DND-41 (cell line): ENCODE data around the gene YARS2.

Experiments
- ATAC-seq: fragments of 200-7000 bp; cut with Tn5 transposase; 3 replicates; pipeline ENCODE4 v1.9.1; 2021; ENCODE audit warnings: low read depth; ENCODE audit not compliant: insufficient read depth
- DNase-seq: peaks from one replicate; pipeline ENCODE4 v3.0.0-alpha.2; 2020
- H2AFZ ChIP-seq: 2 replicates; pipeline ENCODE4 v1.6.0; 2012; ENCODE audit warnings: low read depth, low read length
- H3K27ac ChIP-seq: 2 replicates; pipeline ENCODE4 v1.5.1; 2012; ENCODE audit warnings: low read length, inconsistent platforms
- H3K27me3 ChIP-seq: fragments of 200-600 bp; sonication (generic); 2 replicates; pipeline ENCODE4 v1.6.0; 2012; ENCODE audit warnings: low read length, mild to moderate bottlenecking, inconsistent platforms; ENCODE audit not compliant: insufficient read depth, poor library complexity
- H3K36me3 ChIP-seq: 2 replicates; pipeline ENCODE4 v1.5.1; 2012; ENCODE audit warnings: low read length, inconsistent platforms; ENCODE audit not compliant: insufficient read depth
- H3K4me1 ChIP-seq: 2 replicates; pipeline ENCODE4 v1.5.1; 2012; ENCODE audit warnings: mild to moderate bottlenecking, low read length; ENCODE audit not compliant: insufficient read depth
- H3K4me2 ChIP-seq: 2 replicates; pipeline ENCODE4 v1.6.0; 2012; ENCODE audit warnings: mild to moderate bottlenecking, moderate library complexity, low read length, inconsistent platforms; ENCODE audit not compliant: insufficient read depth
- H3K4me3 ChIP-seq, 2 experiments: fragments of 200-600 bp in 1 of 2; shearing (Covaris generic) in 1 of 2; 2 replicates each; pipeline ENCODE4 v1.5.1; 2012 to 2016; ENCODE audit warnings: inconsistent platforms in 2 of 2, low read length in 2 of 2, mild to moderate bottlenecking in 2 of 2, low read depth in 1 of 2, moderate library complexity in 1 of 2
- H3K79me2 ChIP-seq: 2 replicates; pipeline ENCODE4 v1.6.0; 2012; ENCODE audit warnings: low read length, inconsistent platforms; ENCODE audit not compliant: insufficient read depth
- H3K9ac ChIP-seq: 2 replicates; pipeline ENCODE4 v1.6.0; 2012; ENCODE audit warnings: low read depth, mild to moderate bottlenecking, inconsistent platforms, low read length, moderate library complexity
- H3K9me3 ChIP-seq: 2 replicates; pipeline ENCODE4 v1.5.1; 2012; ENCODE audit warnings: low read length, moderate library complexity, mild to moderate bottlenecking, inconsistent platforms; ENCODE audit not compliant: insufficient read depth, severe bottlenecking
- H4K20me1 ChIP-seq: 2 replicates; pipeline ENCODE4 v1.6.0; 2012; ENCODE audit warnings: low read length; ENCODE audit not compliant: insufficient read depth
- CTCF ChIP-seq: IDR thresholded peaks from 2 replicates; pipeline ENCODE4 v1.5.1; 2012; ENCODE audit warnings: borderline replicate concordance, low read length, moderate library complexity, mild to moderate bottlenecking; ENCODE audit not compliant: poor library complexity, severe bottlenecking; ENCODE audit errors: extremely low read depth
- EZH2 ChIP-seq: IDR thresholded peaks from 3 replicates; pipeline ENCODE4 v1.6.1; 2012; ENCODE audit warnings: borderline replicate concordance, low read depth, mild to moderate bottlenecking, moderate library complexity, low read length, inconsistent platforms; ENCODE audit not compliant: severe bottlenecking

Gene YARS2

DNA sequence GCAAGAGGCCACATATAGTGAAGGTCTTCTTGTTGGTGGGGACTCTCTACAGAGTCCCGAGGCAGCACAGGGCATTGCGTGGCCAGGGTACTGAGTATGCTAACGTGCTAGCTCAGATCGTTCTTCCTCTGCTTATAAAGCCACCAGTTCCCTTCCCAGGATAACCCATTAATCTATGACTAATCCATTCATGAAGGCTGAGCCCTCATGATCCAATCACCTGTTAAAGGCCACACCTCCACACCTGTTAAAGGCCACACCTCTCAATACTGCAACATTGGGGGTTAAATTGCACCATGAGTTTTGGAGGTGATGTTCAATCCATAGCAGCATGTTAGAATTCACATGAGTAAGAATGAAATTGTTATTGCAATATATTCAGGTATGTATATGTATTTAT, 12.8 kb upstream of the YARS2 start:
- Histone ChIP-seq H3K27me3 (peaks cover 6% of the 10 kb centered on the region), H3K36me3 (no peaks in the 10 kb centered on the region), H3K4me1 (no peaks in the 10 kb centered on the region), H2AFZ (no peak overlapping the region), H4K20me1 (no peaks in the 10 kb centered on the region), H3K27ac (no peak overlapping the region), H3K9me3 (no peaks in the 10 kb centered on the region), H3K79me2 (no peaks in the 10 kb centered on the region), H3K4me2 (no peak overlapping the region), H3K4me3 (no peak overlapping the region), H3K9ac (no peak overlapping the region)
- ATAC-seq (no peak), DNase-seq (no peak)
- TF ChIP-seq EZH2, result no peak
- no peak for TF ChIP-seq CTCF

DNA sequence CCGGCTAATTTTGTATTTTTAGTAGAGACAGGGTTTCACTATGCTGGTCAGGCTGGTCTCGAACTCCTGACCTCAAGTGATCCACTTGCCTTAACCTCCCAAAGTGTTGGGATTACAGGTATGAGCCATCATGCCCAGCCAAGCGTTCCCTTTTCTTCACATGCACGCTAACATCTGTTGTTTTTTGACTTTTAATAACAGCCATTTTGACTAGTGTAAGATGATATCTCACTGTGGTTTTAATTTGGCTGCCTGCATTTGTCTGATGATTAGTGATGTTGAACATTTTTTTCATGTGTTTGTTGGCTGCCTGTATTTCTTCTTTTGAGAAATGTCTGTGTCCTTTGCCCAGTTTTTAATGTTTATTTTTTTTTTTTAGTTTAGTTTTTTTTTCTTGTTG, 10.2 kb upstream of the YARS2 start:
- H3K79me2 ChIP-seq, result no peaks in the 10 kb centered on the region
- no peaks in the 10 kb centered on the region for H3K36me3 ChIP-seq
- no peaks in the 10 kb centered on the region for H3K4me1 ChIP-seq
- no peak overlapping the region for H2AFZ ChIP-seq
- ATAC-seq (no peak), DNase-seq (no peak)
- no peak overlapping the region for H3K4me3 ChIP-seq
- H3K9me3 ChIP-seq, result no peaks in the 10 kb centered on the region
- no peak overlapping the region for H3K9ac ChIP-seq
- H3K4me2 ChIP-seq, result no peak overlapping the region
- TF ChIP-seq EZH2 (no peak), CTCF (no peak)
- no peaks in the 10 kb centered on the region for H4K20me1 ChIP-seq
- H3K27me3 ChIP-seq, result no peaks in the 10 kb centered on the region
- H3K27ac ChIP-seq, result no peak overlapping the region

GRCh38 chr12:32761716-32762115, 6.0 kb upstream of the YARS2 start:
- Histone ChIP-seq H3K4me1 (peaks cover 1% of the 10 kb centered on the region), H3K9ac (no peak overlapping the region), H3K27me3 (no peaks in the 10 kb centered on the region), H2AFZ (no peak overlapping the region), H3K79me2 (no peaks in the 10 kb centered on the region), H3K9me3 (no peaks in the 10 kb centered on the region), H4K20me1 (no peaks in the 10 kb centered on the region), H3K4me2 (no peak overlapping the region), H3K4me3 (no peak overlapping the region), H3K36me3 (no peaks in the 10 kb centered on the region), H3K27ac (no peak overlapping the region)
- DNase-seq (no peak), ATAC-seq (no peak)
- no peak for TF ChIP-seq CTCF
- no peak for TF ChIP-seq EZH2

DNA sequence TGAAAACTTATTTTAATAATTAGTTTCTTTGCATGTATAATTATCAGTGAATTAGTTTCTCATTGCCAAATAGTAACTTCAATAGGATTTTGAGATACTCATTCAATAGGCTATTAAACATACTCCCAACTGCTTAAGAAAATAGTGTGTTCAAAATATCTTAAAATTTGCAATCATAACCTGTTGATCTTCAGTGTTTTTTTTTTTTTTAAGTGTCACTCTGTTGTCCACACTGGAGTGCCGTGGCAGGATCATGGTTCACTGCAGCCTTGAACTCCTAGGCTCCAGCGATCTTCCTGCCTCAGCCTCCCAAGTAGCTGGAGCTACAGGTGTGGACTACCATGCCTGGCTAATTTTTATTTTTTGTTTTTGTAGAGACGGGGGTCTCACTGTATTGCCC, 1.5 kb upstream of the YARS2 start:
- ATAC-seq, result no peak
- Histone ChIP-seq H2AFZ (no peak overlapping the region; the same call in 1 of the 2 replicates), H3K36me3 (peaks cover 20% of the 10 kb centered on the region), H3K9ac (no peak overlapping the region), H3K27me3 (no peaks in the 10 kb centered on the region), H3K4me1 (peaks cover 29% of the 10 kb centered on the region), H3K4me3 (no peak overlapping the region), H3K79me2 (peaks cover 33% of the 10 kb centered on the region), H3K27ac (no peak overlapping the region), H4K20me1 (no peaks in the 10 kb centered on the region), H3K4me2 (no peak overlapping the region), H3K9me3 (no peaks in the 10 kb centered on the region)
- TF ChIP-seq CTCF (no peak), EZH2 (no peak)
- DNase-seq, result no peak
